NCI-H510A (cell line): Measurements from ENCODE around the gene HPX.
A peak's percentile ranks its signal among the peaks of the same experiment; 100 is the strongest.

Experiments
- DNase-seq: peaks from one replicate; lab custom pipeline; 2025; lab: John Stamatoyannopoulos, UW

The HPX gene

GRCh38 chr11:6459099-6459450, 18.3 kb upstream of the HPX start:
- DNase-seq: no peak

- DNase-seq: no peak
These were observed 17.7 kb upstream of the HPX start for GRCh38 chr11:6458352-6459098.

GRCh38 chr11:6457581-6458320, 17.0 kb upstream of the HPX start:
- DNase-seq: no peak

GRCh38 chr11:6456361-6457073, 15.7 kb upstream of the HPX start:
- no peak for DNase-seq

GRCh38 chr11:6455070-6455469, 14.3 kb upstream of the HPX start:
- peak; percentile 42 for DNase-seq

GRCh38 chr11:6453152-6453551, 12.4 kb upstream of the HPX start:
- no peak for DNase-seq

GRCh38 chr11:6452219-6452618, 11.4 kb upstream of the HPX start:
- DNase-seq: no peak

- no peak for DNase-seq
These were observed 7.8 kb upstream of the HPX start for GRCh38 chr11:6448574-6448973.

GRCh38 chr11:6443269-6444003, 2.6 kb upstream of the HPX start:
- no peak for DNase-seq

GRCh38 chr11:6442441-6442840, 1.7 kb upstream of the HPX start:
- DNase-seq: no peak

GRCh38 chr11:6438979-6439571, 1.7 kb downstream of the HPX start:
- peak; percentile 45 for DNase-seq

- DNase-seq: no peak
These were observed 2.8 kb downstream of the HPX start for GRCh38 chr11:6437993-6438392.

GRCh38 chr11:6437423-6437822, 3.4 kb downstream of the HPX start:
- DNase-seq: no peak

- DNase-seq: no peak
These were observed 6.7 kb downstream of the HPX start for GRCh38 chr11:6433998-6434660.

- DNase-seq: no peak
These were observed 8.9 kb downstream of the HPX start for GRCh38 chr11:6431861-6432260.

GRCh38 chr11:6427516-6427915, 13.3 kb downstream of the HPX start:
- no peak for DNase-seq

- DNase-seq: no peak
These were observed 20.1 kb downstream of the HPX start for GRCh38 chr11:6420677-6421076.

- peak; percentile 16 for DNase-seq
These were observed 21.7 kb downstream of the HPX start, which contains the start of gene APBB1 for GRCh38 chr11:6419009-6419631. APBB1 (minus strand) TSS chr11:6419094; CDS start chr11:6411347, 7,747 bp downstream.

- DNase-seq: no peak
These were observed 22.2 kb downstream of the HPX start for GRCh38 chr11:6418557-6419008.

- no peak for DNase-seq
These were observed 22.8 kb downstream of the HPX start for GRCh38 chr11:6417907-6418556.
